Measurements from ENCODE around the gene CCDC50.

The CCDC50 gene

GRCh38 chr3:191321019-191321767 lies 8.0 kb upstream of the CCDC50 start:
- no peaks in the 10 kb centered on the region for H3K27me3 Mint-ChIP-seq (ENCODE audit: low read depth)
- H3K4me3 Mint-ChIP-seq: no peak overlapping the region
- no peak overlapping the region for H3K27ac Mint-ChIP-seq
- TF ChIP-seq CTCF (IDR thresholded peaks at IDR 0.05; ENCODE audit: unreplicated experiment in 3 of 3): no peak
- no peaks in the 10 kb centered on the region for H3K36me3 Mint-ChIP-seq (ENCODE audit: low read depth)
- H3K9me3 Mint-ChIP-seq: no peaks in the 10 kb centered on the region
- no peaks in the 10 kb centered on the region for H3K4me1 Mint-ChIP-seq

- Mint-ChIP-seq H3K4me1 (peaks cover 10% of the 10 kb centered on the region), H3K9me3 (no peaks in the 10 kb centered on the region), H3K27me3 (ENCODE audit: low read depth) (no peaks in the 10 kb centered on the region), H3K4me3 (no peak overlapping the region), H3K27ac (peak overlapping the region in 1 of 3 experiments; percentile 28), H3K36me3 (ENCODE audit: low read depth) (no peaks in the 10 kb centered on the region)
- TF ChIP-seq CTCF (IDR thresholded peaks at IDR 0.05; ENCODE audit: unreplicated experiment in 3 of 3): no peak
These were observed 4.3 kb upstream of the CCDC50 start for GRCh38 chr3:191324936-191325335.

- Mint-ChIP-seq H3K27ac (peak overlapping the region; percentile 35 to 99 (median 76)), H3K36me3 (ENCODE audit: low read depth) (no peaks in the 10 kb centered on the region), H3K4me1 (peaks cover 32% of the 10 kb centered on the region), H3K9me3 (no peaks in the 10 kb centered on the region), H3K27me3 (ENCODE audit: low read depth) (no peaks in the 10 kb centered on the region), H3K4me3 (peak overlapping the region; percentile 33 to 81 (median 47))
- no peak for TF ChIP-seq CTCF (IDR thresholded peaks at IDR 0.05; ENCODE audit: unreplicated experiment in 3 of 3)
These were observed 1.7 kb upstream of the CCDC50 start for GRCh38 chr3:191327526-191327925.

GRCh38 chr3:191328383-191328961 lies 722 bp upstream of the CCDC50 start:
- peaks cover 38% of the 10 kb centered on the region for H3K4me1 Mint-ChIP-seq
- H3K9me3 Mint-ChIP-seq: no peaks in the 10 kb centered on the region
- H3K27me3 Mint-ChIP-seq (ENCODE audit: low read depth): no peaks in the 10 kb centered on the region
- no peaks in the 10 kb centered on the region for H3K36me3 Mint-ChIP-seq (ENCODE audit: low read depth)
- peak overlapping the region; percentile 78 to 96 (median 81) for H3K4me3 Mint-ChIP-seq
- TF ChIP-seq CTCF (IDR thresholded peaks at IDR 0.05; ENCODE audit: unreplicated experiment in 3 of 3): no peak
- H3K27ac Mint-ChIP-seq: peak overlapping the region; percentile 76 to 99 (median 93)

- Mint-ChIP-seq H3K4me3 (peak within 1 kb of the TSS; percentile 96 to 99 (median 98)), H3K27ac (peak within 1 kb of the TSS; percentile 99), H3K9me3 (no peaks in the 10 kb centered on the region), H3K4me1 (peaks cover 38% of the 10 kb centered on the region), H3K27me3 (ENCODE audit: low read depth) (no peaks in the 10 kb centered on the region), H3K36me3 (ENCODE audit: low read depth) (no peaks in the 10 kb centered on the region)
- TF ChIP-seq CTCF (IDR thresholded peaks at IDR 0.05; ENCODE audit: unreplicated experiment in 3 of 3): no peak
These were observed 698 bp downstream of the CCDC50 start, which contains the start of gene UTS2B for GRCh38 chr3:191329654-191330529. TSS of gene UTS2B (minus strand) at chr3:191330526. CDS start at chr3:191282189, 48,337 bp downstream.

Data from nephron (organoid).